H1 (cell line): ENCODE data around the gene CGB2. TPM values are rescaled to one million over a fixed set of nuclear protein-coding genes. Genes with fewer than 3 reads are reported as not detected.

Experiments
- CTBP2 ChIP-seq: IDR thresholded peaks from 2 replicates; pipeline ENCODE4 v1.7.0; 2011; ENCODE audit warnings: borderline replicate concordance, mild to moderate bottlenecking, moderate library complexity, mixed read lengths, low read length; ENCODE audit not compliant: insufficient read depth, insufficient read length
- KDM5A ChIP-seq: fragments of 200-600 bp; IDR thresholded peaks from 2 replicates; pipeline ENCODE4 v1.7.1; 2012; ENCODE audit warnings: mild to moderate bottlenecking, low read length, inconsistent platforms, mixed read lengths
- MAFK ChIP-seq: IDR thresholded peaks from 2 replicates; pipeline ENCODE4 v1.6.1; 2012; ENCODE audit warnings: low read depth, mild to moderate bottlenecking, improper control_type of control experiment, low read length
- PHF8 ChIP-seq: fragments of 200-600 bp; sonication (generic); conservative IDR thresholded peaks from 2 replicates; pipeline ENCODE4 v1.7.1; 2012; ENCODE audit warnings: low read depth, mild to moderate bottlenecking, inconsistent platforms, low read length, moderate library complexity
- POLR2A ChIP-seq, 2 experiments: IDR thresholded peaks; 1 replicate in 1 of 2; 2 replicates in 1 of 2; pipeline ENCODE4 v1.6.1; 2011; ENCODE audit warnings: low read depth in 2 of 2, low read length in 2 of 2, mild to moderate bottlenecking in 2 of 2; ENCODE audit errors: control extremely low read depth in 1 of 2
- POLR2AphosphoS5 ChIP-seq: IDR thresholded peaks from 2 replicates; pipeline ENCODE4 v1.6.1; 2011; ENCODE audit warnings: low read depth, low read length
- POU5F1 ChIP-seq: IDR thresholded peaks from 2 replicates; pipeline ENCODE4 v1.6.1; 2011; ENCODE audit warnings: low read depth, mild to moderate bottlenecking, low read length, moderate library complexity
- RAD21 ChIP-seq, 2 experiments: IDR thresholded peaks in 1 of 2; conservative IDR thresholded peaks in 1 of 2; 2 replicates each; pipeline ENCODE4 v1.6.1; 2011; ENCODE audit warnings: low read depth in 2 of 2, low read length in 2 of 2, improper control_type of control experiment in 1 of 2, inconsistent platforms in 1 of 2, mild to moderate bottlenecking in 1 of 2, moderate library complexity in 1 of 2
- RXRA ChIP-seq: IDR thresholded peaks from 2 replicates; pipeline ENCODE4 v1.6.1; 2011; ENCODE audit warnings: low read depth, mild to moderate bottlenecking, low read length, moderate library complexity; ENCODE audit not compliant: insufficient read depth
- SIN3A ChIP-seq, 2 experiments: IDR thresholded peaks in 1 of 2; conservative IDR thresholded peaks in 1 of 2; 2 replicates each; pipeline ENCODE4 v1.6.1; 2011 to 2012; ENCODE audit warnings: low read length in 2 of 2, improper control_type of control experiment in 1 of 2, low read depth in 1 of 2, mild to moderate bottlenecking in 1 of 2
- TBP ChIP-seq: IDR thresholded peaks from 2 replicates; pipeline ENCODE4 v1.6.1; 2011; ENCODE audit warnings: low read depth, low read length, improper control_type of control experiment
- USF2 ChIP-seq: IDR thresholded peaks from 2 replicates; pipeline ENCODE4 v1.6.1; 2011; ENCODE audit warnings: low read length, improper control_type of control experiment
- ZNF274 ChIP-seq: IDR thresholded peaks from 2 replicates; pipeline ENCODE4 v1.7.0; 2012; ENCODE audit warnings: low read length, borderline replicate concordance; ENCODE audit errors: extremely low read depth
- polyA plus RNA-seq, 7 experiments: library from polyadenylated mRNA; depleted of rRNA in 3 of 7; stranded (reverse) in 5 of 7; unstranded in 2 of 7; fragments of >200 nt in 5 of 7; fragments of 200-250 nt in 2 of 7; gene quantifications; 1 replicate in 5 of 7; 2 replicates in 1 of 7; 4 replicates in 1 of 7; pipeline versions ENCODE4 v1.2.1 to v1.2.3, GENCODE V29; 2011 to 2013; ENCODE audit warnings: missing spikeins in 2 of 7, mixed read lengths in 2 of 7
- total RNA-seq: library from RNA; stranded (reverse); fragmentation: NEBNext Ultra II Directional; extraction: Animal tissue kit (Norgen Biotek cat#: 25700); gene quantifications from 2 replicates; pipeline ENCODE4 v1.2.1, GENCODE V29; 2021
- TF ChIP-seq, protein P1 (sequence below), 3 experiments: IDR thresholded peaks; 1 replicate in 2 of 3; 2 replicates in 1 of 3; pipeline versions ENCODE4 v1.5.1 to v1.6.1; 2011; ENCODE audit warnings: low read length in 3 of 3, mild to moderate bottlenecking in 3 of 3, inconsistent platforms in 2 of 3, low read depth in 1 of 3, moderate library complexity in 1 of 3; ENCODE audit not compliant: insufficient read depth in 1 of 3; ENCODE audit errors: control extremely low read depth in 1 of 3

The CGB2 gene
- total and polyA plus RNA-seq, 2 of the 8 experiments (the other 6 are each of a cell fraction or from before 2014, with no cell fraction given) = 0.71 to 3.2 TPM

GRCh38 chr19:48982280-48982679 is 49.4 kb upstream of the CGB2 start (continued):
- TF ChIP-seq, protein P1, sequence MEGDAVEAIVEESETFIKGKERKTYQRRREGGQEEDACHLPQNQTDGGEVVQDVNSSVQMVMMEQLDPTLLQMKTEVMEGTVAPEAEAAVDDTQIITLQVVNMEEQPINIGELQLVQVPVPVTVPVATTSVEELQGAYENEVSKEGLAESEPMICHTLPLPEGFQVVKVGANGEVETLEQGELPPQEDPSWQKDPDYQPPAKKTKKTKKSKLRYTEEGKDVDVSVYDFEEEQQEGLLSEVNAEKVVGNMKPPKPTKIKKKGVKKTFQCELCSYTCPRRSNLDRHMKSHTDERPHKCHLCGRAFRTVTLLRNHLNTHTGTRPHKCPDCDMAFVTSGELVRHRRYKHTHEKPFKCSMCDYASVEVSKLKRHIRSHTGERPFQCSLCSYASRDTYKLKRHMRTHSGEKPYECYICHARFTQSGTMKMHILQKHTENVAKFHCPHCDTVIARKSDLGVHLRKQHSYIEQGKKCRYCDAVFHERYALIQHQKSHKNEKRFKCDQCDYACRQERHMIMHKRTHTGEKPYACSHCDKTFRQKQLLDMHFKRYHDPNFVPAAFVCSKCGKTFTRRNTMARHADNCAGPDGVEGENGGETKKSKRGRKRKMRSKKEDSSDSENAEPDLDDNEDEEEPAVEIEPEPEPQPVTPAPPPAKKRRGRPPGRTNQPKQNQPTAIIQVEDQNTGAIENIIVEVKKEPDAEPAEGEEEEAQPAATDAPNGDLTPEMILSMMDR (IDR thresholded peaks at IDR 0.05; ENCODE audit: control extremely low read depth in 1 of 3, insufficient read depth in 1 of 3, low read depth in 1 of 3, low read length in 3 of 3) = no peak
- TF ChIP-seq RXRA (no peak), MAFK (no peak), CTBP2 (no peak), PHF8 (no peak), POLR2A (IDR thresholded peaks at IDR 0.05; ENCODE audit: control extremely low read depth in 1 of 2, low read depth in 2 of 2, low read length in 2 of 2) (no peak), POLR2AphosphoS5 (no peak), USF2 (no peak), SIN3A (conservative IDR thresholded peaks at IDR 0.05 in 1 of 2, IDR thresholded peaks at IDR 0.05 in 1 of 2; ENCODE audit: low read depth in 1 of 2, low read length in 2 of 2) (no peak), RAD21 (IDR thresholded peaks at IDR 0.05 in 1 of 2, conservative IDR thresholded peaks at IDR 0.05 in 1 of 2; ENCODE audit: low read depth in 2 of 2, low read length in 2 of 2) (no peak), POU5F1 (no peak), KDM5A (no peak), ZNF274 (no peak), TBP (no peak)
